IPS-18c (cell line): ENCODE measurements around the gene RPS6KA2.

Source experiments
- H3K4me3 ChIP-seq: 2 replicates; pipeline ENCODE4 v1.7.0; 2013; ENCODE audit warnings: low read depth, mild to moderate bottlenecking, low read length, moderate library complexity; ENCODE audit not compliant: insufficient read depth
- H3K9me3 ChIP-seq: one replicate; pipeline ENCODE4 v1.6.1; 2013; ENCODE audit warnings: mild to moderate bottlenecking, low read length, moderate library complexity; ENCODE audit not compliant: control insufficient read depth, insufficient read depth

Gene RPS6KA2

GRCh38 chr6:166559211-166559610 lies 67.8 kb downstream of the RPS6KA2 start:
- no peak overlapping the region for H3K4me3 ChIP-seq
- no peaks in the 10 kb centered on the region for H3K9me3 ChIP-seq

- H3K4me3 ChIP-seq: no peak overlapping the region
- no peaks in the 10 kb centered on the region for H3K9me3 ChIP-seq
Measured at GRCh38 chr6:166558156-166559005, 68.7 kb downstream of the RPS6KA2 start.

- Histone ChIP-seq H3K9me3 (no peaks in the 10 kb centered on the region), H3K4me3 (no peak overlapping the region)
Measured at GRCh38 chr6:166556863-166557322, 70.2 kb downstream of the RPS6KA2 start.

GRCh38 chr6:166556336-166556735 lies 70.7 kb downstream of the RPS6KA2 start:
- no peak overlapping the region for H3K4me3 ChIP-seq

GRCh38 chr6:166555086-166555485 lies 72.0 kb downstream of the RPS6KA2 start:
- Histone ChIP-seq H3K4me3 (no peak overlapping the region), H3K9me3 (no peaks in the 10 kb centered on the region)

More at GRCh38 chr6:166556336-166556735, 70.7 kb downstream of the RPS6KA2 start:
- no peaks in the 10 kb centered on the region for H3K9me3 ChIP-seq

- Histone ChIP-seq H3K4me3 (no peak overlapping the region), H3K9me3 (no peaks in the 10 kb centered on the region)
Measured at GRCh38 chr6:166554316-166554715, 72.7 kb downstream of the RPS6KA2 start.

- H3K9me3 ChIP-seq: no peaks in the 10 kb centered on the region
- no peak overlapping the region for H3K4me3 ChIP-seq
Measured at GRCh38 chr6:166553563-166554271, 73.3 kb downstream of the RPS6KA2 start.

- H3K9me3 ChIP-seq: no peaks in the 10 kb centered on the region
- no peak overlapping the region for H3K4me3 ChIP-seq
Measured at GRCh38 chr6:166552600-166552999, 74.5 kb downstream of the RPS6KA2 start.

GRCh38 chr6:166551754-166552495 lies 75.1 kb downstream of the RPS6KA2 start:
- Histone ChIP-seq H3K4me3 (no peak overlapping the region), H3K9me3 (no peaks in the 10 kb centered on the region)

GRCh38 chr6:166546653-166547052 lies 80.4 kb downstream of the RPS6KA2 start:
- no peak overlapping the region for H3K4me3 ChIP-seq
- H3K9me3 ChIP-seq: no peaks in the 10 kb centered on the region

GRCh38 chr6:166545156-166546034 lies 81.7 kb downstream of the RPS6KA2 start:
- H3K4me3 ChIP-seq: no peak overlapping the region
- H3K9me3 ChIP-seq: no peaks in the 10 kb centered on the region

GRCh38 chr6:166544296-166544605 lies 82.8 kb downstream of the RPS6KA2 start:
- Histone ChIP-seq H3K9me3 (no peaks in the 10 kb centered on the region), H3K4me3 (no peak overlapping the region)

- H3K9me3 ChIP-seq: no peaks in the 10 kb centered on the region
- H3K4me3 ChIP-seq: no peak overlapping the region
Measured at GRCh38 chr6:166543603-166544295, 83.3 kb downstream of the RPS6KA2 start.

GRCh38 chr6:166542580-166542912 lies 84.5 kb downstream of the RPS6KA2 start:
- Histone ChIP-seq H3K4me3 (no peak overlapping the region), H3K9me3 (no peaks in the 10 kb centered on the region)

- no peak overlapping the region for H3K4me3 ChIP-seq
- H3K9me3 ChIP-seq: no peaks in the 10 kb centered on the region
Measured at GRCh38 chr6:166541876-166542579, 85.0 kb downstream of the RPS6KA2 start.

GRCh38 chr6:166541366-166541765 lies 85.7 kb downstream of the RPS6KA2 start:
- H3K9me3 ChIP-seq: no peaks in the 10 kb centered on the region
- no peak overlapping the region for H3K4me3 ChIP-seq
